ENCODE measurements around the gene SELENOM.
"Not testable (repeated sequence)": the region's sequence is repeated elsewhere in the genome, so short reads cannot be mapped to it uniquely, and the experiment has no call there.

Gene SELENOM

GRCh38 chr22:31103899-31104694, 3.3 kb downstream of the SELENOM start:
- H3K36me3 Mint-ChIP-seq (ENCODE audit: low read depth) = no peaks in the 10 kb centered on the region
- peaks cover 17% of the 10 kb centered on the region for H3K4me1 Mint-ChIP-seq (ENCODE audit: low read depth)
- H3K27me3 Mint-ChIP-seq = no peaks in the 10 kb centered on the region
- no peaks in the 10 kb centered on the region for H3K9me3 Mint-ChIP-seq
- no peak overlapping the region for H3K4me3 Mint-ChIP-seq
- no peak overlapping the region for H3K27ac Mint-ChIP-seq

- H3K27ac Mint-ChIP-seq = no peak overlapping the region
- no peaks in the 10 kb centered on the region for H3K27me3 Mint-ChIP-seq
- H3K9me3 Mint-ChIP-seq = no peaks in the 10 kb centered on the region
- peaks cover 15% of the 10 kb centered on the region for H3K4me1 Mint-ChIP-seq (ENCODE audit: low read depth)
- no peak overlapping the region for H3K4me3 Mint-ChIP-seq
- H3K36me3 Mint-ChIP-seq (ENCODE audit: low read depth) = no peaks in the 10 kb centered on the region
Observed at GRCh38 chr22:31103111-31103510, 4.3 kb downstream of the SELENOM start.

GRCh38 chr22:31102441-31103081, 4.8 kb downstream of the SELENOM start:
- no peak overlapping the region for H3K27ac Mint-ChIP-seq
- no peaks in the 10 kb centered on the region for H3K9me3 Mint-ChIP-seq
- no peaks in the 10 kb centered on the region for H3K36me3 Mint-ChIP-seq (ENCODE audit: low read depth)
- H3K4me3 Mint-ChIP-seq = no peak overlapping the region
- no peaks in the 10 kb centered on the region for H3K27me3 Mint-ChIP-seq
- H3K4me1 Mint-ChIP-seq (ENCODE audit: low read depth) = peaks cover 9% of the 10 kb centered on the region

- Mint-ChIP-seq H3K9me3 (no peaks in the 10 kb centered on the region), H3K4me3 (no peak overlapping the region), H3K4me1 (ENCODE audit: low read depth) (no peaks in the 10 kb centered on the region), H3K36me3 (ENCODE audit: low read depth) (no peaks in the 10 kb centered on the region), H3K27ac (no peak overlapping the region), H3K27me3 (no peaks in the 10 kb centered on the region)
Observed at GRCh38 chr22:31100762-31101525, 6.4 kb downstream of the SELENOM start.

GRCh38 chr22:31099841-31100761, 7.3 kb downstream of the SELENOM start:
- Mint-ChIP-seq H3K36me3 (ENCODE audit: low read depth) (no peaks in the 10 kb centered on the region), H3K4me1 (ENCODE audit: low read depth) (no peaks in the 10 kb centered on the region), H3K27me3 (no peaks in the 10 kb centered on the region), H3K9me3 (no peaks in the 10 kb centered on the region), H3K4me3 (no peak overlapping the region), H3K27ac (no peak overlapping the region)

GRCh38 chr22:31099386-31099785, 8.0 kb downstream of the SELENOM start:
- Mint-ChIP-seq H3K27ac (no peak overlapping the region), H3K27me3 (no peaks in the 10 kb centered on the region), H3K36me3 (ENCODE audit: low read depth) (no peaks in the 10 kb centered on the region), H3K9me3 (no peaks in the 10 kb centered on the region), H3K4me3 (no peak overlapping the region), H3K4me1 (ENCODE audit: low read depth) (no peaks in the 10 kb centered on the region)

GRCh38 chr22:31098632-31099110, 8.7 kb downstream of the SELENOM start:
- Mint-ChIP-seq H3K9me3 (no peaks in the 10 kb centered on the region), H3K36me3 (ENCODE audit: low read depth) (no peaks in the 10 kb centered on the region), H3K4me3 (no peak overlapping the region), H3K4me1 (ENCODE audit: low read depth) (no peaks in the 10 kb centered on the region), H3K27ac (no peak overlapping the region), H3K27me3 (no peaks in the 10 kb centered on the region)

- H3K4me3 Mint-ChIP-seq = no peak overlapping the region
- H3K4me1 Mint-ChIP-seq (ENCODE audit: low read depth) = no peaks in the 10 kb centered on the region
- H3K9me3 Mint-ChIP-seq = no peaks in the 10 kb centered on the region
- no peaks in the 10 kb centered on the region for H3K36me3 Mint-ChIP-seq (ENCODE audit: low read depth)
- no peaks in the 10 kb centered on the region for H3K27me3 Mint-ChIP-seq
- no peak overlapping the region for H3K27ac Mint-ChIP-seq
Observed at GRCh38 chr22:31097941-31098631, 9.3 kb downstream of the SELENOM start.

- H3K9me3 Mint-ChIP-seq; H3K4me1 Mint-ChIP-seq (ENCODE audit: low read depth); H3K36me3 Mint-ChIP-seq (ENCODE audit: low read depth); H3K4me3 Mint-ChIP-seq; H3K27me3 Mint-ChIP-seq; H3K27ac Mint-ChIP-seq: not testable (repeated sequence)
Observed at GRCh38 chr22:31097539-31097938, 9.8 kb downstream of the SELENOM start.

GRCh38 chr22:31096657-31097279, 10.6 kb downstream of the SELENOM start:
- no peaks in the 10 kb centered on the region for H3K4me1 Mint-ChIP-seq (ENCODE audit: low read depth)
- H3K9me3 Mint-ChIP-seq = no peaks in the 10 kb centered on the region
- H3K36me3 Mint-ChIP-seq (ENCODE audit: low read depth) = no peaks in the 10 kb centered on the region
- no peaks in the 10 kb centered on the region for H3K27me3 Mint-ChIP-seq
- no peak overlapping the region for H3K4me3 Mint-ChIP-seq
- H3K27ac Mint-ChIP-seq = no peak overlapping the region

- Mint-ChIP-seq H3K27me3 (no peaks in the 10 kb centered on the region), H3K27ac (no peak overlapping the region), H3K4me1 (ENCODE audit: low read depth) (no peaks in the 10 kb centered on the region), H3K9me3 (no peaks in the 10 kb centered on the region), H3K36me3 (ENCODE audit: low read depth) (no peaks in the 10 kb centered on the region), H3K4me3 (no peak overlapping the region)
Observed at GRCh38 chr22:31095637-31096249, 11.6 kb downstream of the SELENOM start.

- H3K4me1 Mint-ChIP-seq (ENCODE audit: low read depth) = no peaks in the 10 kb centered on the region
- no peaks in the 10 kb centered on the region for H3K9me3 Mint-ChIP-seq
- no peaks in the 10 kb centered on the region for H3K27me3 Mint-ChIP-seq
- no peak overlapping the region for H3K27ac Mint-ChIP-seq
- H3K4me3 Mint-ChIP-seq = no peak overlapping the region
- H3K36me3 Mint-ChIP-seq (ENCODE audit: low read depth) = no peaks in the 10 kb centered on the region
Observed at GRCh38 chr22:31094741-31095140, 12.6 kb downstream of the SELENOM start.

- no peaks in the 10 kb centered on the region for H3K9me3 Mint-ChIP-seq
Observed at GRCh38 chr22:31094021-31094551, 13.3 kb downstream of the SELENOM start.

More at GRCh38 chr22:31094021-31094551, 13.3 kb downstream of the SELENOM start:
- no peaks in the 10 kb centered on the region for H3K27me3 Mint-ChIP-seq
- H3K36me3 Mint-ChIP-seq (ENCODE audit: low read depth) = no peaks in the 10 kb centered on the region
- no peak overlapping the region for H3K27ac Mint-ChIP-seq
- no peak overlapping the region for H3K4me3 Mint-ChIP-seq
- H3K4me1 Mint-ChIP-seq (ENCODE audit: low read depth) = no peaks in the 10 kb centered on the region
